H9 (cell line): ENCODE measurements around the gene ZNF234. TPM values are rescaled to one million over a fixed set of nuclear protein-coding genes. Genes with fewer than 3 reads are reported as not detected.

Source experiments
- DNase-seq: peaks from one replicate; pipeline ENCODE4 v3.0.0-alpha.2; 2017
- H2AFZ ChIP-seq: one replicate; pipeline ENCODE4 v1.6.1; 2013; ENCODE audit warnings: mild to moderate bottlenecking, low read length, control low read depth, moderate library complexity
- H2AK5ac ChIP-seq: 2 replicates; pipeline ENCODE4 v1.6.1; 2013; ENCODE audit warnings: low read length, control low read depth, mixed read lengths; ENCODE audit not compliant: insufficient read length
- H2BK120ac ChIP-seq: one replicate; pipeline ENCODE4 v1.6.1; 2013; ENCODE audit warnings: low read depth, mild to moderate bottlenecking, low read length, control low read depth, inconsistent platforms; ENCODE audit not compliant: poor library complexity, severe bottlenecking
- H2BK12ac ChIP-seq: 2 replicates; pipeline ENCODE4 v1.6.1; 2013; ENCODE audit warnings: low read length, control low read depth, mixed read lengths, low read depth; ENCODE audit not compliant: insufficient read length
- H2BK15ac ChIP-seq: 2 replicates; pipeline ENCODE4 v1.6.1; 2013; ENCODE audit warnings: low read depth, low read length, control low read depth
- H2BK20ac ChIP-seq: one replicate; pipeline ENCODE4 v1.6.1; 2013; ENCODE audit warnings: low read depth, mild to moderate bottlenecking, low read length, control low read depth, inconsistent platforms; ENCODE audit not compliant: poor library complexity, severe bottlenecking
- H2BK5ac ChIP-seq: 2 replicates; pipeline ENCODE4 v1.6.1; 2013; ENCODE audit warnings: low read length, control low read depth, mixed read lengths; ENCODE audit not compliant: insufficient read length
- H3K14ac ChIP-seq: 2 replicates; pipeline ENCODE4 v1.6.1; 2013; ENCODE audit warnings: low read length, control low read depth; ENCODE audit not compliant: insufficient read depth
- H3K18ac ChIP-seq: 2 replicates; pipeline ENCODE4 v1.6.1; 2013; ENCODE audit warnings: low read depth, mild to moderate bottlenecking, mixed read lengths, low read length, control low read depth; ENCODE audit not compliant: insufficient read length
- H3K23ac ChIP-seq: 2 replicates; pipeline ENCODE4 v1.6.1; 2013; ENCODE audit warnings: low read length, control low read depth, mixed read lengths, low read depth; ENCODE audit not compliant: insufficient read length
- H3K23me2 ChIP-seq: 2 replicates; pipeline ENCODE4 v1.6.1; 2013; ENCODE audit warnings: low read depth, mild to moderate bottlenecking, mixed read lengths, low read length, control low read depth; ENCODE audit not compliant: insufficient read length, poor library complexity, severe bottlenecking
- H3K27ac ChIP-seq: 2 replicates; pipeline ENCODE4 v1.5.1; 2013; ENCODE audit warnings: low read length, control low read depth, mixed read lengths, low read depth; ENCODE audit not compliant: insufficient read length
- H3K27me3 ChIP-seq: 2 replicates; pipeline ENCODE4 v1.6.1; 2013; ENCODE audit warnings: low read length, control low read depth, inconsistent platforms; ENCODE audit not compliant: insufficient read depth
- H3K4ac ChIP-seq: 2 replicates; pipeline ENCODE4 v1.6.1; 2013; ENCODE audit warnings: low read depth, mild to moderate bottlenecking, control low read depth, inconsistent platforms, low read length, moderate library complexity
- H3K4me1 ChIP-seq: 2 replicates; pipeline ENCODE4 v1.6.1; 2013; ENCODE audit warnings: low read length, control low read depth, inconsistent platforms; ENCODE audit not compliant: insufficient read depth
- H3K4me2 ChIP-seq: 2 replicates; pipeline ENCODE4 v1.6.1; 2013; ENCODE audit warnings: low read length, control low read depth, mixed read lengths; ENCODE audit not compliant: insufficient read length, insufficient read depth
- H3K56ac ChIP-seq: 2 replicates; pipeline ENCODE4 v1.6.1; 2013; ENCODE audit warnings: low read depth, mild to moderate bottlenecking, mixed read lengths, low read length, control low read depth; ENCODE audit not compliant: insufficient read length
- H3K79me1 ChIP-seq: 2 replicates; pipeline ENCODE4 v1.6.1; 2013; ENCODE audit warnings: low read depth, mild to moderate bottlenecking, moderate library complexity, low read length, control low read depth, inconsistent platforms; ENCODE audit not compliant: insufficient read depth, poor library complexity, severe bottlenecking
- H3K79me2 ChIP-seq: 2 replicates; pipeline ENCODE4 v1.6.1; 2013; ENCODE audit warnings: low read length, control low read depth, inconsistent platforms; ENCODE audit not compliant: insufficient read depth
- H3K9ac ChIP-seq: 2 replicates; pipeline ENCODE4 v1.6.1; 2013; ENCODE audit warnings: low read length, control low read depth, mixed read lengths; ENCODE audit not compliant: insufficient read length; ENCODE audit errors: extremely low read depth
- H3K9me3 ChIP-seq: one replicate; pipeline ENCODE4 v1.6.1; 2013; ENCODE audit warnings: low read depth, low read length, inconsistent platforms; ENCODE audit not compliant: control insufficient read depth
- H3T11ph ChIP-seq: one replicate; pipeline ENCODE4 v1.6.1; 2013; ENCODE audit warnings: mild to moderate bottlenecking, low read length, control low read depth, inconsistent platforms
- H4K20me1 ChIP-seq: one replicate; pipeline ENCODE4 v1.6.1; 2013; ENCODE audit not compliant: control insufficient read depth, insufficient read length, insufficient read depth
- H4K5ac ChIP-seq: 2 replicates; pipeline ENCODE4 v1.6.1; 2013; ENCODE audit warnings: low read depth, mild to moderate bottlenecking, mixed read lengths, low read length, control low read depth; ENCODE audit not compliant: insufficient read length
- H4K8ac ChIP-seq: replicated peaks from 2 replicates; pipeline ENCODE4 v1.6.1; 2013; ENCODE audit warnings: low read length, control low read depth, mixed read lengths, low read depth; ENCODE audit not compliant: insufficient read length
- H4K91ac ChIP-seq: 2 replicates; pipeline ENCODE4 v1.6.1; 2013; ENCODE audit warnings: low read depth, mild to moderate bottlenecking, moderate library complexity, mixed read lengths, low read length, control low read depth; ENCODE audit not compliant: insufficient read length
- H3K27ac Mint-ChIP-seq, 3 experiments: 2 replicates in 2 of 3; 3 replicates in 1 of 3; pipeline ENCODE4 v1.8.0; 2020 to 2021; ENCODE audit warnings: mixed read lengths in 3 of 3, mild to moderate bottlenecking in 1 of 3, moderate library complexity in 1 of 3
- H3K27me3 Mint-ChIP-seq: 2 replicates; pipeline ENCODE4 v1.8.0; 2021; ENCODE audit warnings: low read depth, mild to moderate bottlenecking, moderate library complexity, mixed read lengths
- H3K36me3 Mint-ChIP-seq, 3 experiments: 2 replicates in 2 of 3; 3 replicates in 1 of 3; pipeline ENCODE4 v1.8.0; 2020 to 2021; ENCODE audit warnings: low read depth in 3 of 3, mixed read lengths in 3 of 3; ENCODE audit not compliant: insufficient read depth in 1 of 3
- H3K4me1 Mint-ChIP-seq, 2 experiments: 2 replicates each; pipeline ENCODE4 v1.8.0; 2020; ENCODE audit warnings: mixed read lengths in 2 of 2
- H3K4me3 Mint-ChIP-seq, 2 experiments: 2 replicates in 1 of 2; 3 replicates in 1 of 2; pipeline ENCODE4 v1.8.0; 2020 to 2021; ENCODE audit warnings: mild to moderate bottlenecking in 2 of 2, mixed read lengths in 2 of 2, moderate library complexity in 1 of 2
- H3K9me3 Mint-ChIP-seq, 2 experiments: 2 replicates in 1 of 2; 3 replicates in 1 of 2; pipeline ENCODE4 v1.8.0; 2020; ENCODE audit warnings: mild to moderate bottlenecking in 2 of 2, mixed read lengths in 2 of 2, moderate library complexity in 1 of 2
- CTCF ChIP-seq: fragments of 200-600 bp; sonication (generic); conservative IDR thresholded peaks from 3 replicates; pipeline ENCODE4 v1.8.0; 2021; ENCODE audit warnings: antibody characterized with exemption, mild to moderate bottlenecking
- WGBS: extraction: QIAGEN DNeasy Blood & Tissue Kit; methylation state at CpG from one replicate; pipeline ENCODE4 v1.1.7; 2013; ENCODE audit warnings: missing lambda C conversion rate, low lambda C conversion rate, mixed read lengths; ENCODE audit not compliant: insufficient read length; ENCODE audit errors: extremely low coverage; 5-methylcytosine and 5-hydroxymethylcytosine counted together
- total RNA-seq: library from RNA; stranded (reverse); gene quantifications from 2 replicates; pipeline ENCODE4 v1.2.1, GENCODE V29; 2021

Gene ZNF234
- total RNA-seq, 1 experiment from 2014 or later = 12.4 TPM

- Histone ChIP-seq H2BK12ac (no peak overlapping the region), H2BK5ac (no peak overlapping the region), H3K23me2 (no peaks in the 10 kb centered on the region), H2BK15ac (no peak overlapping the region), H2BK20ac (no peak overlapping the region), H3K27me3 (no peaks in the 10 kb centered on the region), H3T11ph (no peak overlapping the region), H2AFZ (no peak overlapping the region), H4K8ac (no peak overlapping the region), H2BK120ac (no peak overlapping the region), H4K91ac (no peak overlapping the region), H3K4me1 (no peaks in the 10 kb centered on the region), H3K27ac (no peak overlapping the region), H4K5ac (no peak overlapping the region), H3K9ac (no peak overlapping the region), H3K18ac (no peak overlapping the region), H4K20me1 (no peaks in the 10 kb centered on the region), H3K56ac (no peak overlapping the region), H2AK5ac (no peak overlapping the region), H3K79me1 (no peaks in the 10 kb centered on the region), H3K4ac (no peak overlapping the region), H3K9me3 (no peaks in the 10 kb centered on the region), H3K23ac (no peak overlapping the region), H3K79me2 (no peaks in the 10 kb centered on the region), H3K4me2 (no peak overlapping the region), H3K14ac (no peak overlapping the region)
- no CpG with 5 or more reads among the region's 6 CpGs for WGBS
- Mint-ChIP-seq H3K9me3 (peaks cover 49 to 58% of the 10 kb centered on the region in 2 experiments), H3K36me3 (peaks cover 0 to 2% (median 0%) of the 10 kb centered on the region in 3 experiments; a peak in 4 of 7 replicates), H3K4me3 (no peak overlapping the region), H3K27me3 (peaks cover 13% of the 10 kb centered on the region), H3K4me1 (no peaks in the 10 kb centered on the region), H3K27ac (no peak overlapping the region)
- DNase-seq = no peak
- no peak for TF ChIP-seq CTCF
Observed at GRCh38 chr19:44190020-44190419, 48.7 kb downstream of the ZNF234 start.
